ENCODE data around the gene ADAMTS17.

ADAMTS17 gene

DNA sequence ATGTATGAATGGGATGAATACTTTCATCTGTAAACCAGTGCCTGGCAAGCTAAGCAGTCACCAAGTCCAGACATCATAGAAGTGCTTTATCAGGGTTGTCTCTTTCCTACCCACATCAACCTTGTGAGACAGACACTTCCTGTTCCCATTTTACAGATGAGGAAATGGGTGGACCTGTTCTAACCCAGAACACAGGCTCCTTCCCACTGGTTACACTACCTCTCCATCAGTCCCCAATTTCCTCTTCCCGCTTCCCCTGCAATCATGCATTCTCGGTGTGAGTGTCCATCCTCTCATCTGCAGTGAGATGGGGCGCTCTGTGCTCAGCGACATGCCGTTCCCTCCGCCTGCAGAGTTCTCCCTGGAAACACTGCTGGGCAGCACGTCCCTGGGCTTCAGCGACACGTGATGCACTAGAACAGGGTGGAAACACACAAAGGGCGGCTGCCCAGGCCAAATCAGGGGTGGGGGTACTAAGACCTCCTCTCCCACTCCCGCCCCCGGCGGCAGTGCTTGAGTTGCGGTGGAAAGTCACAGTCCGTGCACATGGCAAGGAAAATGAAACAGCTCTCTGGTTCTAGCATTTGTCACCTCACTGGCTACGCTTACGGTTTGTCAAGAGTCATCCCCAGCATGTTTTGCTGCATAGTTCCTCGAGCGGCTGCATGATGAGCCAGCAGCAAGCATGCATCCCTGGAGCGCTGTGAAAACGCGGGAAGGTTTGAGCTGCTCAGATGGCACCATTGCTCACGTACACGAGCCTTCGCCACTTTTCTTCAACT, 201.1 kb downstream of the ADAMTS17 start:
- DNase-seq = no peak
- Histone ChIP-seq H3K9me3 (ENCODE audit: insufficient read depth, low read length, severe bottlenecking) (no peaks in the 10 kb centered on the region), H3K4me1 (ENCODE audit: insufficient read depth, low read length) (no peaks in the 10 kb centered on the region), H3K36me3 (ENCODE audit: insufficient read depth, low read length) (peaks cover 69% of the 10 kb centered on the region), H3K4me2 (ENCODE audit: insufficient read depth, low read length) (no peak overlapping the region), H3K79me2 (ENCODE audit: insufficient read depth, low read length) (no peaks in the 10 kb centered on the region), H2AFZ (ENCODE audit: low read depth, low read length) (no peak overlapping the region), H3K27me3 (ENCODE audit: insufficient read depth, low read length, poor library complexity) (no peaks in the 10 kb centered on the region), H3K4me3 (ENCODE audit: low read depth in 1 of 2, low read length in 2 of 2) (no peak overlapping the region), H3K9ac (ENCODE audit: low read depth, low read length) (no peak overlapping the region), H3K27ac (ENCODE audit: low read length) (no peak overlapping the region), H4K20me1 (ENCODE audit: insufficient read depth, low read length) (no peaks in the 10 kb centered on the region; the same call in 1 of the 2 replicates)
- TF ChIP-seq EZH2 (IDR thresholded peaks at IDR 0.05; ENCODE audit: borderline replicate concordance, low read depth, low read length, severe bottlenecking) = no peak
- TF ChIP-seq, protein P1, sequence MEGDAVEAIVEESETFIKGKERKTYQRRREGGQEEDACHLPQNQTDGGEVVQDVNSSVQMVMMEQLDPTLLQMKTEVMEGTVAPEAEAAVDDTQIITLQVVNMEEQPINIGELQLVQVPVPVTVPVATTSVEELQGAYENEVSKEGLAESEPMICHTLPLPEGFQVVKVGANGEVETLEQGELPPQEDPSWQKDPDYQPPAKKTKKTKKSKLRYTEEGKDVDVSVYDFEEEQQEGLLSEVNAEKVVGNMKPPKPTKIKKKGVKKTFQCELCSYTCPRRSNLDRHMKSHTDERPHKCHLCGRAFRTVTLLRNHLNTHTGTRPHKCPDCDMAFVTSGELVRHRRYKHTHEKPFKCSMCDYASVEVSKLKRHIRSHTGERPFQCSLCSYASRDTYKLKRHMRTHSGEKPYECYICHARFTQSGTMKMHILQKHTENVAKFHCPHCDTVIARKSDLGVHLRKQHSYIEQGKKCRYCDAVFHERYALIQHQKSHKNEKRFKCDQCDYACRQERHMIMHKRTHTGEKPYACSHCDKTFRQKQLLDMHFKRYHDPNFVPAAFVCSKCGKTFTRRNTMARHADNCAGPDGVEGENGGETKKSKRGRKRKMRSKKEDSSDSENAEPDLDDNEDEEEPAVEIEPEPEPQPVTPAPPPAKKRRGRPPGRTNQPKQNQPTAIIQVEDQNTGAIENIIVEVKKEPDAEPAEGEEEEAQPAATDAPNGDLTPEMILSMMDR (IDR thresholded peaks at IDR 0.05; ENCODE audit: borderline replicate concordance, extremely low read depth, low read length, poor library complexity, severe bottlenecking) = no peak
- ATAC-seq (ENCODE audit: insufficient read depth, low read depth) = peak; percentile 45; the same call in 1 of the 3 replicates

DNA sequence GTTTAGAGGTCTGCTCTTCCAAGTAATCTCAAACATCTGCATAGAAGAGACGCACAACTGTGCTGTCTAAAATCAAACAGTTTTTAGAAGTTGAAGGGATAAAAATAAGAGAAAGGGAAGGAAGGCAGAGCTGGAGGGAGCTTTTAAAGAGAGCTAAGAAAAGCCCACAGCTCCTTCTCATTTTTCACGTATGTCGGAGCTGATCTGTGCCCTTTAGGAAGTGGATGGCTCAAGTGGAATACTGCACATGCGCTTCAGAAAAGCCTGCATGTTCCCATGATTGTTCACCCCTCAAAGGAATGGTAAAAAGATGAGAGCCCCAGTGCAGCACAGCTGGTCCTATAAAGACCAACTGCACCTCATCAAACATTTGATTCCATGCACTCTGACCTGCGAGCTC, 207.2 kb downstream of the ADAMTS17 start:
- DNase-seq (no peak), ATAC-seq (ENCODE audit: insufficient read depth, low read depth) (no peak)
- H3K36me3 ChIP-seq (ENCODE audit: insufficient read depth, low read length) = peaks cover 79% of the 10 kb centered on the region
- no peaks in the 10 kb centered on the region for H4K20me1 ChIP-seq (ENCODE audit: insufficient read depth, low read length)
- no peak overlapping the region for H3K9ac ChIP-seq (ENCODE audit: low read depth, low read length)
- H3K27me3 ChIP-seq (ENCODE audit: insufficient read depth, low read length, poor library complexity) = no peaks in the 10 kb centered on the region
- H3K9me3 ChIP-seq (ENCODE audit: insufficient read depth, low read length, severe bottlenecking) = no peaks in the 10 kb centered on the region
- H3K4me3 ChIP-seq (ENCODE audit: low read depth in 1 of 2, low read length in 2 of 2) = no peak overlapping the region
- H3K4me1 ChIP-seq (ENCODE audit: insufficient read depth, low read length) = no peaks in the 10 kb centered on the region
- H3K79me2 ChIP-seq (ENCODE audit: insufficient read depth, low read length) = no peaks in the 10 kb centered on the region
- TF ChIP-seq, protein P1 (IDR thresholded peaks at IDR 0.05; ENCODE audit: borderline replicate concordance, extremely low read depth, low read length, poor library complexity, severe bottlenecking) = no peak
- TF ChIP-seq EZH2 (IDR thresholded peaks at IDR 0.05; ENCODE audit: borderline replicate concordance, low read depth, low read length, severe bottlenecking) = no peak
- no peak overlapping the region for H3K27ac ChIP-seq (ENCODE audit: low read length)
- no peak overlapping the region for H2AFZ ChIP-seq (ENCODE audit: low read depth, low read length)
- no peak overlapping the region for H3K4me2 ChIP-seq (ENCODE audit: insufficient read depth, low read length)

DNA sequence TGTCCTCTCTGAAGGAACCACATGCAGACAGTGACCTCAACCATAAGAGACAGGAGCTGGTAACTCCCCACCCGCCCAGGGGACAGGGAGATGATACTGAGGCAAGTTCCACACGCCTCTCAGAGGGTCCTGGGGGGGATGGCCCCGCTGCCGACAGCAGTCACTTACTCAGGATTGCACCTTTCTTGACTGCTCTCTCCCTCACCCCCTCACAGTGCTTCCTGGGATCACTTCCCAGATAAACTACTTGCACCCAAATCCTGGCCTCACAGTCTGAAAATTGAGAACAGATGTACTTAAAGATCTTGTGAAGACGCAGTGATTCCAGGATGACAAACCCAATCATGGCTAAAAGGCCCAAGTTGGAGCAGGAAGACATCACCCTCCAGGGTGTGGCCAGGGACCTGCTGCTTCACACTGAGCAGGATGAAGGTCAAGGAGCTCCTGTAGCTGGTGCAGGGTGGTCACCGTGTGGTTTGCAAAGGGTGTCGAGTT, 207.6 kb downstream of the ADAMTS17 start:
- H3K27ac ChIP-seq (ENCODE audit: low read length) = no peak overlapping the region
- no peak overlapping the region for H3K4me3 ChIP-seq (ENCODE audit: low read depth in 1 of 2, low read length in 2 of 2)
- no peak overlapping the region for H3K9ac ChIP-seq (ENCODE audit: low read depth, low read length)
- TF ChIP-seq, protein P1 (IDR thresholded peaks at IDR 0.05; ENCODE audit: borderline replicate concordance, extremely low read depth, low read length, poor library complexity, severe bottlenecking) = no peak
- no peak for TF ChIP-seq EZH2 (IDR thresholded peaks at IDR 0.05; ENCODE audit: borderline replicate concordance, low read depth, low read length, severe bottlenecking)
- DNase-seq (no peak), ATAC-seq (ENCODE audit: insufficient read depth, low read depth) (no peak)
- H2AFZ ChIP-seq (ENCODE audit: low read depth, low read length) = no peak overlapping the region
- H3K4me2 ChIP-seq (ENCODE audit: insufficient read depth, low read length) = no peak overlapping the region
- no peaks in the 10 kb centered on the region for H4K20me1 ChIP-seq (ENCODE audit: insufficient read depth, low read length)
- H3K79me2 ChIP-seq (ENCODE audit: insufficient read depth, low read length) = no peaks in the 10 kb centered on the region
- H3K4me1 ChIP-seq (ENCODE audit: insufficient read depth, low read length) = no peaks in the 10 kb centered on the region
- H3K36me3 ChIP-seq (ENCODE audit: insufficient read depth, low read length) = peaks cover 78% of the 10 kb centered on the region
- H3K27me3 ChIP-seq (ENCODE audit: insufficient read depth, low read length, poor library complexity) = no peaks in the 10 kb centered on the region
- H3K9me3 ChIP-seq (ENCODE audit: insufficient read depth, low read length, severe bottlenecking) = no peaks in the 10 kb centered on the region
